Activated CD4-positive, alpha-beta T cell treated with anti-CD3 and anti-CD28 coated beads for 24 hours (primary cell): ENCODE measurements around the gene A3GALT2.

Source experiments
- DNase-seq, 2 donors: peaks; one replicate each; pipeline ENCODE4 v3.0.0-alpha.2; 2020; ENCODE audit warnings: low read depth in 2 of 2

Gene A3GALT2

DNA sequence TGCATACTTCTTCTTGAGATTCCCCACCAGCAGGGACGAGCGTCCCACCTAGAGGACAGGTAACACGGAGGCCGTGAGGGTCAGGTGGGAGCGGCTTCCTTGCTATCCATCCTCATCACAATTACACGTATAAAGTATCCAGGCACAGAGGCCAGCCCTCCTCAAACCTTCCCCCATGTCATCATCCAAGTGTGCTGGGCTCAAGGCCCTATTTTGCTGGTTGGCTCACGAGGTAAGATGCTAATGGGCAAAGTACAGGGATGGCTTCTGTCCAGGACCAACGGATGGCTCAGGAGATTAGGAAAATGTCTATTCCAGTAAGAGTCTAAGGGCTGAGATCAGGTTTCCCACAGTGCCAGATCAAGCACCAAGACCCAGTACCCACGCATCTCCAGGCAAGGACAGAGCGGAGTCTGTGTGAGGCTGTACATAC, 11.5 kb upstream of the A3GALT2 start:
- no peak for DNase-seq

DNA sequence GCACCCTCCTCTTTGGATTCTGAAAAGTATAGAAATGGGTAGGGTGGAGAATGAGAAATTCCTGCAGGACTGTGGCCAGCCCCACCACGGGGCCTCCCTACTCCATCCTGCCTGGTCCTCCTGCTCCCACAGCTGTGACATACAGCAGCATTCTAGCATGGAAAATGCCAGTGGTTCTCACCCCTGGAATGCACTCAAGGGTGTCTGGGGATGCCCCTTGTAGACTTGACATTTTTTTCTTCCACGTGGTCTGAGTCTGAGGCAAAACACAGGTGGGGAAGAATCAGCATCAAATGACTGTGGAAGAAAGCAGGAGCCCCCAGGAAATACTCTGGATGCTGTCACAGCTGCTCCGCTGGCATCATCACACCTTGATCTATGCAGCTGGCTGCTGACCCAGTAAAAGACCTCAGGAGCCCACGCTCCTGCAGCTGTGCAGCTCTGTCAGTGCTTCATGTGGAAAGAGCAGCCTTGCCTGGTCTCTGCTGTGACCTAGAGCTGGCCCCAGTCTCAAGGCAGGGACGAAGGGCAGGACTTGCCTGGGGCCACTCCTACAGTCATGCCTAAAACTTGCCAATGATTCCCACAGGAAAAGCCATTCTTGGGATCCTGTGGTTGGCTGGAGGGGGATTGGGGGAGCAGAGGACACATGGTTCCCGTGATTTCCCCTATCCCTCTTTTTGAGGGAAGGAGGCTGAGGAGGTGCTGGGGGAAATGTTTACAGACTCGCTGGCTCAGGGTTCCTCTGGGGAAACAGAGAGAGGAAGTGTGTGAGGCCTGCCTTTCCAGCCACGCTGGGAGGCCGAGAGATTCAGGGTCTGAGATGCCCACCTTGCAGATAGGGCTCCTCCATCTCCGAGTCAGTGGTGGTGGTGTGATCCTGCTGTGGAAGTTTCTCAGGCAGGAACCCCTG, 10.8 kb upstream of the A3GALT2 start:
- no peak for DNase-seq

DNA sequence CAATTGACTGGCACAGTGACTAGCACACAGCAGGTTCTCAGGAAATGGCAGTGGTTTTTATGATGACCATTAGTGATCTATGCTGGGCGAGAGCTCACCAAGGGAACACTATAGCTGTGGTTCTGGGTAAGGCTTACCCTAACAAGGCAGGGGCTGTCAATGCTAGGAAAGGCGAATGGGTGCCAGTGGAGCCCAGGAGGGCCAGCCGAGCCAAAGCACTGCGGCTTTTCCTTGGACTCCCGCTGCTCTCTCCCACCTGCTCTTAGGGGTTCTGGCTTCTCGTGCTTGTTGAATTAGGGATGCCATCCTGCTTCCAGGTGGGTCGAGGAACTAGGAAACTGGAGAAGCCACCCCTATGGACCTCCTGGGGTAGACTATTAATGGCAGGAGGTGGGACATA, 10.0 kb upstream of the A3GALT2 start:
- DNase-seq = no peak

DNA sequence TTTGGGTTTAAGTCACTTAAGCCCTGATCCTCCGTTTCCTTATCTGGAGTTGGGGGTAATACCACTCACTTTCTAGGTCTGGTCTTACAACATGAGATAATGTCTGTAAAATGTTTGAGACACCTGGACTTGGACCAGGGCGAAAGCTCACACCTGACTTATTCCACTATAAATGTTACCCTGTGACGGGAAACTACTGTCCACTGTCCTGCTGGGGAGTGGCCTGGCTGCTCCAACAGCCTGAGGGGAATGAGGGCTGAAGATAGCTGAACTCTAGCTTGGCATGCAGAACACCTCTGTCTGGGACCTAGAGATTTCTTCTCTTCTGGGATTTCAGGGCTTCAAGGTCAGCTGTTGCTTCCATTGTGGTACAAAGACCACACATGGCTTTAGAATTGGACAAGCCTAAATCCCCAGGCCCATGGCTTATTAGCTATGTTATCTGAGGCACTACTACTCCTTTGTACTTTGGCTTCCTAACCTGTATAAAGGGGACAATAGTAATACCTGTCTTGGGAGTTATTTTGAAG, 9.5 kb upstream of the A3GALT2 start:
- no peak for DNase-seq

DNA sequence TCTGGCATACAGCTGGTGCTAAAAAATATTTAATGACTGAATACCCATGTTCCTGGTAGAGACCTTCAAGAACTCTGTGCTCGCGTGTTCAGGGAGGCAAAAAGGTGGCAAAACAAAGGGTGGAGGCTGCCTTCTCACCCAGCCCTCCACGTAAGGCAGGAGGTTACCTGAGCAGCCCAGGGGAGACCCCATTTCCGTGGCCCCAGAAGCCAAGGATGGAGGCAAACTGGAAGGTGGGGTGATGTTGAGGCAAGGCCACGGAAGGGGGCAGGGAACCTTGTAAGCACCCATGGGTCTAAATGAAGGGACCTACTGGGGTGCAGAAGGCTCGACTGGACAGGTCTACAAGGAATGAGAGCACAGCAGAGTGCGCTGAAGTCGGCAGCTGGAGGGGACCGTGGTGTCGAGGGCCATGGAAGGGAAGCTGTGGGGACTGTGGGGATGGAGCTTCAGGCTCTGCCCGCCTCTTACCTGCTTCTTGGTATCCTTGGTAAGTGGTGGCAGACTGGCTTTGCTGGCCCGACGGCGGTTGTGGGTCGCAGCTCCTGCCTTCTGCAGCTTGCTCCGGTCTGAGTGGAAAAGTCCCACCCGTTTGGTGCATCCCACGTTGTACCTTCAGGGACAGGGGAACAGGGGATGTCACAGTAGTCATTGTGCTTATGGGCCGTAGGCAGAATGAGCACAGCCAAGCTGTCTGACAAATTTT, 8.9 kb upstream of the A3GALT2 start:
- no peak for DNase-seq

DNA sequence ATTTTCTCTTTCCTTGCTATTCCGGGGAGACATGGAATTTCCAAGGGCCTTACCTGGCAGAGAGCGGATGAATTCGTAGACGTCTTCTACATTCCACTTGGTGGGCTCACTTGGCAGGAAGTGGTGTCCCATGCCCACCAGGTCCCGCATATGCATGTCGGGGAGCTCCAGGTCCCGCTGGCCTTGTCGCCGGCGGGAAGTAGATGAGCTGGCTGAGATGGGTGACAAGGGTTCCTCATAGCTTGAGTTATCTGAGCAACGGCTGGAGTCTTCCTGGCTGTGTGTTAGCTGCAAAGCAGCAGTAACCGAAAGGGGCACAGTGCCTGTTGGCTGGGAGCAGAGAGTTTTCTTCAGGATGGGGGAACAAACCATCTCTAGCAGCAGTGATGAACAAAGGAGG, 7.9 kb upstream of the A3GALT2 start:
- DNase-seq = no peak

DNA sequence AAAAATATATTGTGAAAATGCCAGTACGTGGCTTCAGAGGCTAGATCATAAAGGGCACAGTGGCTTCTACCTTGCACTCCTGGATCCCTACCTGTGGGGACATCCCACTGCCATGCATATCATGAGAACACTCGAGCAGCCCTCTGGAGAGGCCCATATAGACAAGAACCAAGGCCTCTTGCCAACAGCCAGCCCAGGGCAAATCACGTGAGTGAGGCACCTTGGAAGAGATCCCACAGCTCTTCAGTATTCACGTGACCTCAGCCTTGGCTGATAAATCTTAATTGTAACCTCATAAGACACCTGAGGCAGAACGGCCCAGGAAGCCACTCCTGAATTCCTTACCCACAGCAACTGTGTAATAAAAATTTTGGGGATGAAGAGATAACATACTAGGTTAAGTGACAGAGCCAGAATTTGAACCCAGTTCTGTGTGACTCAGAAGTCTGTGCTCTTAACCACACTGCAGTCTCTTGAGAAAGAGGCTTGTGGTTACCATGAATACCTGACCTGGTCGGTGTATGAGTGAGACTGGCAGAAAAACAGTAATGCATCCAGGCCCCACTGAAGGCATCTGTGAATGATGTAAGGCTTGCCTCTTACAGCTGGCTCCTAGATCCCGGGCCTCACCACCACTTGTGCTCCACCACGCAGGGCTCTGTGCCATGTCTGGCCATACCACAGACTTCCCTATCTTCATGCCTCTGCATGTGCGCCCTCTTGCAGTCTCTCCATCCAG, 6.9 kb upstream of the A3GALT2 start:
- no peak for DNase-seq

DNA sequence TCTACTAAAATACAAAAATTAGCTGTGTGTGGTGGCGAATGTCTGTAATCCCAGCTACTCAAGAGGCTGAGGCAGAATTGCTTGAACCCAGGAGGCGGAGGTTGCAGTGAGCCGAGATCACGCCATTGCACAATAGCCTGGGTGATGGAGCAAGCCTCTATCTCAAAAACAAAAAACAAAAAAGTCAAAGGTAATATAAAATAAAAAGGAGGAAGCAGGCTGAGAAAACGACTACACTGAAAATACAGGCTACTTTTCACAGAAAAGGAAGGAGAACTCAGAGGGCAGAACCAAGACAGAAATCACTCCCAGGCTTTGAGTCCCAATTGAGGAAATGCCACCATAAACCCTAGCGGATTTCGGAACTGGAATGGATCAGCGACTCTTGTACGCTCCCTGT, 5.9 kb upstream of the A3GALT2 start:
- no peak for DNase-seq

DNA sequence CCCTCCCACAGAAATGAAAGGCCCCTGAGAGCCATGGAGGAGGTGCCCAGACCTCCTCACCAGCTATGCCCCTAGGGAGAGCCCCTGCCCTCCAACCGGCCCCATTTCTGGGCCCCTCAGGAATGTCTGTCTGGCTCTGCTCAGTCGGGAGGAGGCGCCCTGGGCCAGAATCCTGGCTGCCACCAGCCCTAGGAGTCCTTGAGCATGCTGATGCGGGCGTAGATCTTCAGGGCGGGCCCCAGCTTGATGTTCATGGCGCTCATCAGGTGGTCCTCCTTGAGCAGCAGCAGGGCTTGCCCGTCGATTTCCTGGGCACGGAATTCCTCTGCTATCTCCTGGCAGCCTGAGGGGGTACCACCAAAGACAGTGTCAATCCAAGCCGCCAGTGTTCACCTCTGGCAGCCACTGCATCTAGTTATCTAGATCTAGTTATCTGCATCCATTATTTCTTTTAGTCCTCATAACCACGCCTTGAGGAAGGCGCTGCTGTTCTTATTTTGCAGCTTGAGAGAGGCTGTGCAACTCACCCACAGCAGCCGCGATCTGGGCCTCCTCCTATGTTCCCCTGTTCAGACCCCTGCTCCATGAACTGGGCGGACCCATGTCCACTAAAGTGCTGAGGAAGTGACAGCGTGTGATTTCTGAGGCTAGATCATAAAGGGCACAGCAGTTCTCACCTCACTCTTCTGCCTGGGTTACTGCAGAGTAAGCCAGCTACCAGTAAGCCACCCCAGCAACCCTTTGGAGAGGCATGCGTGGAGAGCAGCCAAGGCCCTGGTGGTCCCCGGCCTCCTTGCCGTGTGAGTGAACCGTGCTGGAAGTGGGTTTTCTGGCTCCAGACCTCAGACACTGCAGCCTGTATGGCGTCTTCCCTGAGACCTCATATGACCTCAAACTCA, 4.0 kb upstream of the A3GALT2 start:
- DNase-seq = no peak

DNA sequence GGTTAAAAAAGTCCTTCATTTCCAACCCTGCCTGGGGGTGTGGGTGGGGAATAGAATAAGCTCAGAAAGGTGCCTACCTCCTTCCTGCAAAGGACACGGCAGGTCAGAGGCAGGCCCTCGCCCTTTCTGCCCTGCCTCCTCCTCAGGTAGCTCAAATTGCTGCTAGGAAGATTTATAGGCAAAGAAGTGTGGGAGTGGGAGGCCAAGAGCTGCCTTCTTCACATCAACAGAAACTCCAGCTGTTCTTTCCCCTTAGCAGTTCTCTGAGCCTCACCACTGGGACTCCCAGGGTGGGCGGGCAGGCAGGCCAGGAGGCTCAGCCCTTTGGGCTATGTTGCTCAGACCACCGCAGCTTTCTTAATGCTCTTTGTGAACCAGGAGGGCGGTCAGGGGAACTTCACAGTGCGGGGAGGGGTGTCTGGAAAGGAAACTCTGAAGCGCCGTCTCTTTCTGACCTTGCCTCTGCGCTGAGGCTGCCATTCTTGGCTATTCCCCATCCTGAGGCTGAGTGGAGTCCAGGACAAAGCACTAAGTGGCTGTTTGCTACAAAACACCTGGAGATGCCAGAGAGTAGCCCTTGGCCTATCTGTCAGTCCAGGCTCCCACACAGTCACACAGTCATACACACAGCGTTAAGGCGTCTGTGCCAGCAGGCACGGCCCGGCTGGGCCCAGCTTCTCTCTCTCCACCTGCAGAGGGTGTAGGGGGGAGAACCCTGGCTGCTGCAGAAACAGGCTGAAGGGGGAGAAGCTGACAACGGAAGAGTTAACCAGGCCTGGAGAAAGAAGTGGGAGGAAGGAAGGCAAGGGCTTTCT, 3.0 kb upstream of the A3GALT2 start:
- DNase-seq = no peak

DNA sequence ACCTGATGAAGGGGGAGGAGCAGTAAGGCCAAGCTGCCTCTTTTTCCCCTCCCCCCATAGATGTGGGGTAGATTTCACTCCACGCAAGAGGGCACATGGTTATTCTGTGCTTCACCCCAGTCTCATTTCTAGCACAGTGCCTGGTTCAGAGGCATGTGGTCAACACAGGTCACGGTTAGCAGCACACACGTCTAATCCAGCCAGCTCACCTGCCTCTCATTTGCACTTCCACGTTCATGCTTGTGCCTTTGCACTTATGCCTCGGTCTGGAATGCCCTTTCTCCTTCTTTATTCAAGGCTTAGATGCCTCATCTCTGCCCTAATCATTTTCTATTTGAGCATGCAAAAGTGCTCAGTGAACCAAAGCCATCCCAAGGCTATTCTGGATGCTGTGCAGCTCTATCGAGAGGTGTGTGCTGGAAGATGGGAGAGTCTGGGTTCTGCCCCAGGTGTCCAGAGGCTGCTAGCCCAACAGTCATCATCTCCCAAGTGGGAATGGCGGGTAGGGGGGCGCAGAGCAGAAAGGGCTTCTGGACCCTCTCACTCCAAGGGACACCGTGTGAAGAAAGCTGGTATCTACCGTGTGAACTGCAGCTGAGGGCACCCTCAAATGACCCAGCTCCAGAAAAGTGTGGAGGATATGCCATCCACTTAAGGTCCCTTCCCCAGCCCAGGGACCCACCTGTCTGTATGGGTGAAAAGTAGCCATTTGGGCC, 2.1 kb upstream of the A3GALT2 start:
- DNase-seq = no peak

DNA sequence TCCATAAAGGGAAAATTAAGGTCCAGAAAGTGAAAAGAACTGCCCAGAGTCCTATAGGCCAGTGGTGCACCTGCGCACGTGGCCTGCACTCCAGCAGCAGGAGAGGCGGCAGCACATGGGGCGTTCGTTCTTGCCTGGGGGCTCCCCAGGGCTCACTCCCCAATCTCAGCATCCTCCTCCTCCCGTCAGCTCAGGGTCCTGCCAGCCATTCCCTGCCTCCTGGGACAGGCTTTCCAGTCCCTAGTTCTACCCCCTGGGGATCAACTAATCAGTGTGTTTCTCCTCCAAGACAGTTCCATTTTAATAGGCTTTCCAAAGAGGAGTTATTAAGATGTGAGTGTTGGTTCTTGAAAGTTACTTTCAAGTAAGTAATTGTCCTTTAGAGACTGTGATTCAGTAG, 1.2 kb upstream of the A3GALT2 start:
- no peak for DNase-seq

DNA sequence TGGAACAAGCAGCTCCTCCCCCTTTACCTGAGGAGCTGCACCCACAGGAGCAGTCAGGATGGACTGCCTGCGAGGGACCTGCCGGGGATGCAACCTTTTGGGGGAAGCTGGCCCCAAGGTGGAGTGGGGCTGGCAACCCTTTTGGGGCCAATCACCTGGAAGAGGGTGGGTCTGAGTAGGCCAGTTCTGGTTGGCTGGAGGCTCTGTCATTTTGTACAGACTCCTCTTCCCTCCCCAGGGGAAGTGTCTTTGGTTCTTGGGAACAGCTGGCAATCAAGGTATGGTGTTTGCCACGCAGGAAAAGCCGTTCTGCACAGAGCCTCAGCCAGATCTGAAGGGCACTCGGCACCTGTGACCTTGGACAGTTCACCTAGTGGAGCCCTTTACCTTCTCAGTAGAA, 280 bp upstream of the A3GALT2 start:
- DNase-seq = no peak

DNA sequence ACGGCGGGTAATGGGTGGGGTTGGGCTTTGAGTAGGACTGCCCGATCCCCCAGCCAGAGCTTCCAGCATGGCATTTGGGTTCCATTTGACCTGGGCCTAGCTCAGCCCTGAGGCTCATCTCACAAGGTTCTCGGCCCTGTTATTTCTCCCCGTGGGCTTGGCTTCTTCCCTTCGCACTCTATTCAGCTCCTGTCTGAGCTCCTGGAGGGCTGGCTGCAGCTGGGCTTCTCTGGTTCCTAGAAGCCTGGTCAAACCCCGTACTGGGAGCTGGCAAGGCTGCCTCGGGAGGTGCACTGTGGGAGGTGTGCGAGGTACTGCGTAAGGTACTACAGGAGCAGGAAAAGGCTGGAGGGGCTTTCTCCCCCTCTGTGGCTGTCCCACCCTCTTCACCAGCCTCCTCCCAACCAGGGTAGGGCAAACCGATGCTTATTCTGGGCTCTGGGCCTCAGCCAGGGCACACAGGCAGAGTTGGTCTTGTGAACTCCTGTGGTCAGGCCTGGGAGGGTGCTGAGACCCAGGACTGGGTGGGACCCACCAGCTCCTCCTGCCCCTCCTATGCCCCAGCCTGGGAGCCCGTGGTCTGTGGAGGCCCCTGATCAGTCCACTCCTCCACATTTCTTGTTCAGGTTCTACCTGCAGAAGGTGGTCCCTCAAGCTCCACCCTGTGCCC, 814 bp downstream of the A3GALT2 start:
- no peak for DNase-seq

DNA sequence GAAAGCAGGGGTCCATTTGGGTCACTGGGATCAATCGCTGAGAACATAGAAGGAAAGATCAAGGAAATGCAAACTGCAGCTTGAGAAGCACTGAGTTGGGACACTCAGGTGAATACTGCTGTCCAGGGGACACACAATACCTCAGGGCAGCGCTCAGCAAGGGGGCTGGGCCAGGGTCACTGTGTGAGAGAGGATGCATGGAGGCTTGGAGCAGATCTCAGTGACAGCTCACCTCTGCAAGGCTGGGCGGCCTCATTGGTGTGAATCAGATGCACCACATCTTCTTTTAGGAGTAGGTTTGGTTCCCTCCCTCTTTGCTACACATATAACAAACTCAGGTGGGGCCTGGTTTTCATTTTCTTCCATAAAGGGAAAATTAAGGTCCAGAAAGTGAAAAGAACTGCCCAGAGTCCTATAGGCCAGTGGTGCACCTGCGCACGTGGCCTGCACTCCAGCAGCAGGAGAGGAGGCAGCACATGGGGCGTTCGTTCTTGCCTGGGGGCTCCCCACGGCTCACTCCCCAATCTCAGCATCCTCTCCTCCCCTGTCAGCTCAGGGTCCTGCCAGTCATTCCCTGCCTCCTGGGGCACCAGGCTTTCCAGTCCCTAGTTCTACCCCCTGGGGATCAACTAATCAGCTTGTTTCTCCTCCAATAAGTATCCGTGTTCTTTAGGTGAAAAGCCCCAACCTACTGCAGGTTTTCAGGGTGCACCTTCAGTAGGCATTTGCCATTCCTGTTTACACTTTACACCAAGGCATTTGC, 1.5 kb downstream of the A3GALT2 start:
- no peak for DNase-seq

DNA sequence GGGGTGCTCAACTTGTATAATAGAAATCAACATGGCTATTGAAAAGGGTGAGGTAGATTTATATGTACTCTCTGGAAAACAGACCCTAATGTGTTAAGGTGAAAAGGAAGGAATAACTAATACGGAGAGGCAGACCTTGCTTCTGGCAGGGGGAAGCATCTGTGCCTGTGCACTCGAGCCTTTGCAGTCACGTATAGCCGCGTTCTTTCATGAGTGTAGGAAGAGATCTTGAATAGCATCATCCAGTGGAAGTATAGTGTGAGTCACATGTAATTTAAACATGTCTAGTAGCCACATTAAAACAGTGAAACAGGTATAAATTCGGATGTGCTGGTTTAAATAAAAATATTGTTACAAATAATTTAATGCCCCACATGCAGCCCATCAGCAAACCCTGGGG, 3.0 kb downstream of the A3GALT2 start:
- DNase-seq = no peak

DNA sequence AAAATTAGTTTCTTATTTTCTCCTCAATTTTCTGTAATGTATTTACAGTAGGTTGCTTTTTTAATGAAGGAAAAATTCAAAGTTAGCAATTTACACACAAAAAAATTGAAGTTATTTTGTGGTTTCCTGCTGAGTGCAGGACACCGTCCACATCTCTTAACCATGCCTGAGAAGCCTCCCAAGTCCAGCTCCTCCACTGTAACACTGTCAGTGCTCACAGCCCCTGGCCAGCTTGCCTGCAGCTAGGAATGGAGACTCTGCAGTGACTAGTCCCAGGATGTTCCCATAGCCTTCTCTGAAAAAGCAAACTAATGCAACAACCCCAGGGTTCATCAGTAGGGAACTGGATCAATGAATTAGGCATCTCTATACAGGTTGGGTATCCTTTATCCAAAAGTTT, 3.5 kb downstream of the A3GALT2 start:
- no peak for DNase-seq

DNA sequence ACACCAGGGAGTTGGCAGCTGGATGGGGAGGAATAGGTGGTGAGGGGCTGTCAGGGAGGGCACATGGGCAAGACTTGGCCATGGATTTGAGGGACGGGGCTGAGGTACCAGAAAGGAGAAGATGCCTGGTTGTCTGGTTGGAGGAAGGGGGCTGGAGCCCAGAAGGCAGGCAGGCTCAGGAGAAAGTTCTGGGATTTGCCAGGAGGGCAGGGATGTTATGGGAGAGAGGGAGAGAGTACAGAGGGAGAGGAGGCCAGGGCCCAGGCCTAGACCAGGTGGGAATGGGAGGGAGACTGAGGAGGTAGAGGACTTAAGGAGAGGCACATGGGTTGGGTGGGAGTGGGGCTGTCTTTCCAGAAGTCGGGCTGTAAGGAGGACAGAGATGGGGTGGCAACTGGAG, 4.3 kb downstream of the A3GALT2 start:
- DNase-seq = no peak
